GM10248 (cell line): ENCODE measurements around the gene MPV17L2.

ENCODE experiments used
- CTCF ChIA-PET: fragments of 300-600 bp; sonication (Branson Sonifier 250); formaldehyde crosslinking; extraction: SDS; loops from one replicate; lab custom pipeline; 2021; ENCODE audit warnings: antibody characterized with exemption; lab: Yijun Ruan, JAX
- POLR2A ChIA-PET: fragments of 350-650 bp; sonication (Branson Sonifier 250); formaldehyde crosslinking; extraction: SDS; loops from one replicate; lab custom pipeline; 2020; ENCODE audit warnings: antibody characterized with exemption; lab: Yijun Ruan, JAX
- DNase-seq: peaks from one replicate; pipeline ENCODE4 v3.0.0; 2012; ENCODE audit errors: extremely low spot score
- CTCF ChIP-seq: IDR thresholded peaks from 2 replicates; pipeline ENCODE4 v1.5.1; 2012; ENCODE audit warnings: mild to moderate bottlenecking, low read depth; ENCODE audit errors: extremely low read depth, missing control alignments, control extremely low read depth

MPV17L2 gene

GRCh38 chr19:18172331-18173053, 20.5 kb upstream of the MPV17L2 start:
- ChIA-PET POLR2A (no interaction called here), CTCF (interaction anchor here (0.8 to 3.8 kb wide), 6 partner anchors 9 to 21 kb away, joined by 3 to 29 read pairs (median 4); partner anchors contain the start of gene MPV17L2)
- TF ChIP-seq CTCF = no peak
- DNase-seq = no peak

- peak; percentile 46 for DNase-seq
- no peak for TF ChIP-seq CTCF
- ChIA-PET CTCF (interaction anchor here (0.8 to 3.8 kb wide), 4 partner anchors 11 to 20 kb away, joined by 3 to 29 read pairs (median 4); partner anchors contain the start of gene MPV17L2), POLR2A (no interaction called here)
Measured at GRCh38 chr19:18173054-18173571, 19.9 kb upstream of the MPV17L2 start.

- POLR2A ChIA-PET = interaction anchor here (0.9 to 2.1 kb wide), 2 partner anchors 9 to 107 kb away, joined by 5 to 6 read pairs; partner anchors contain the start of gene JUND
- no peak for TF ChIP-seq CTCF
- CTCF ChIA-PET = interaction anchor here (0.8 to 1.5 kb wide), 7 partner anchors 9 to 78 kb away, joined by 3 to 6 read pairs (median 4); partner anchors contain the start of gene MPV17L2
- peak; percentile 89 for DNase-seq
Measured at GRCh38 chr19:18173572-18174288, 19.3 kb upstream of the MPV17L2 start, which contains the start of gene IFI30. TSS of gene IFI30 (plus strand) at chr19:18173813. CDS start at chr19:18173842, 29 bp downstream.

GRCh38 chr19:18174983-18175382, 18.0 kb upstream of the MPV17L2 start:
- DNase-seq = no peak
- CTCF ChIA-PET = interaction anchor here (1.2 to 1.4 kb wide), 4 partner anchors 17 to 77 kb away, joined by 4 to 6 read pairs (median 4); no protein-coding TSS in a partner anchor
- POLR2A ChIA-PET = interaction anchor here (1.0 to 2.1 kb wide), 3 partner anchors 11 to 106 kb away, joined by 3 to 6 read pairs (median 3); partner anchors contain the start of gene JUND
- no peak for TF ChIP-seq CTCF

- DNase-seq = peak; percentile 3
- no peak for TF ChIP-seq CTCF
- CTCF ChIA-PET = interaction anchor here (0.7 to 3.5 kb wide), 6 partner anchors 9 to 16 kb away, joined by 3 to 16 read pairs (median 8); partner anchors contain the start of gene MPV17L2
- POLR2A ChIA-PET = interaction anchor here (0.5 to 1.9 kb wide), 3 partner anchors 9 to 105 kb away, joined by 3 to 6 read pairs (median 5); partner anchors contain the start of genes JUND and RAB3A
Measured at GRCh38 chr19:18176367-18177310, 16.4 kb upstream of the MPV17L2 start.
